Activated CD4-positive, CD25-positive, alpha-beta regulatory T cell treated with anti-CD3 and anti-CD28 coated beads, Interleukin-2, amount 50 U/mL, for 16 hours (primary cell): ENCODE measurements around the gene LHFPL6.

ENCODE experiments used
- DNase-seq: peaks from one replicate; pipeline ENCODE4 v3.0.0-alpha.2; 2020; ENCODE audit warnings: low read depth, low spot score

Gene LHFPL6

GRCh38 chr13:39512687-39513086, 90.3 kb downstream of the LHFPL6 start:
- no peak for DNase-seq

GRCh38 chr13:39510316-39510695, 92.7 kb downstream of the LHFPL6 start:
- no peak for DNase-seq

GRCh38 chr13:39509616-39510315, 93.2 kb downstream of the LHFPL6 start:
- no peak for DNase-seq

- no peak for DNase-seq
Measured at GRCh38 chr13:39506559-39507390, 96.2 kb downstream of the LHFPL6 start.

- no peak for DNase-seq
Measured at GRCh38 chr13:39505151-39505550, 97.8 kb downstream of the LHFPL6 start.

- no peak for DNase-seq
Measured at GRCh38 chr13:39503048-39503447, 99.9 kb downstream of the LHFPL6 start.

GRCh38 chr13:39501702-39502324, 101.2 kb downstream of the LHFPL6 start:
- DNase-seq, result no peak

GRCh38 chr13:39499604-39500003, 103.4 kb downstream of the LHFPL6 start:
- no peak for DNase-seq

GRCh38 chr13:39498471-39499114, 104.4 kb downstream of the LHFPL6 start:
- DNase-seq, result no peak

GRCh38 chr13:39496506-39496905, 106.5 kb downstream of the LHFPL6 start:
- no peak for DNase-seq

- no peak for DNase-seq
Measured at GRCh38 chr13:39494633-39495032, 108.4 kb downstream of the LHFPL6 start.

- DNase-seq, result no peak
Measured at GRCh38 chr13:39494006-39494405, 109.0 kb downstream of the LHFPL6 start.

- DNase-seq, result no peak
Measured at GRCh38 chr13:39490136-39490535, 112.9 kb downstream of the LHFPL6 start.

- no peak for DNase-seq
Measured at GRCh38 chr13:39486758-39487157, 116.2 kb downstream of the LHFPL6 start.

GRCh38 chr13:39485314-39485700, 117.7 kb downstream of the LHFPL6 start:
- DNase-seq, result no peak

GRCh38 chr13:39484506-39485313, 118.3 kb downstream of the LHFPL6 start:
- DNase-seq, result no peak

- no peak for DNase-seq
Measured at GRCh38 chr13:39483326-39483725, 119.7 kb downstream of the LHFPL6 start.

GRCh38 chr13:39481491-39481890, 121.5 kb downstream of the LHFPL6 start:
- no peak for DNase-seq

- DNase-seq, result no peak
Measured at GRCh38 chr13:39474600-39474999, 128.4 kb downstream of the LHFPL6 start.

GRCh38 chr13:39469676-39470075, 133.3 kb downstream of the LHFPL6 start:
- no peak for DNase-seq

GRCh38 chr13:39468306-39468705, 134.7 kb downstream of the LHFPL6 start:
- DNase-seq, result no peak
